Neuronal stem cell (in vitro differentiated cells): Measurements from ENCODE around the gene PLEKHA7.

Experiments
- DNase-seq: peaks from one replicate; pipeline ENCODE4 v3.0.0-alpha.2; 2013; ENCODE audit warnings: low spot score
- H2AFZ ChIP-seq: one replicate; pipeline ENCODE4 v1.6.1; 2013; ENCODE audit warnings: mild to moderate bottlenecking, low read length, inconsistent platforms
- H2AK5ac ChIP-seq: 2 replicates; pipeline ENCODE4 v1.6.1; 2013; ENCODE audit warnings: low read depth, mild to moderate bottlenecking, inconsistent platforms, low read length, moderate library complexity, mixed read lengths
- H2BK120ac ChIP-seq: 2 replicates; pipeline ENCODE4 v1.6.1; 2013; ENCODE audit warnings: low read depth, mild to moderate bottlenecking, inconsistent platforms, low read length, moderate library complexity, mixed read lengths
- H2BK12ac ChIP-seq: one replicate; pipeline ENCODE4 v1.6.1; 2013; ENCODE audit warnings: low read length, inconsistent platforms
- H2BK15ac ChIP-seq: 2 replicates; pipeline ENCODE4 v1.6.1; 2013; ENCODE audit warnings: mild to moderate bottlenecking, low read length, inconsistent platforms, mixed read lengths
- H2BK5ac ChIP-seq: one replicate; pipeline ENCODE4 v1.6.1; 2013; ENCODE audit warnings: inconsistent platforms, mild to moderate bottlenecking, low read length, moderate library complexity
- H3K14ac ChIP-seq: one replicate; pipeline ENCODE4 v1.6.1; 2013; ENCODE audit warnings: low read length, inconsistent platforms
- H3K18ac ChIP-seq: 2 replicates; pipeline ENCODE4 v1.6.1; 2013; ENCODE audit warnings: low read length, inconsistent platforms
- H3K23ac ChIP-seq: 2 replicates; pipeline ENCODE4 v1.6.1; 2013; ENCODE audit warnings: low read depth, mild to moderate bottlenecking, mixed read lengths, low read length, inconsistent platforms; ENCODE audit not compliant: poor library complexity
- H3K27ac ChIP-seq: replicated peaks from 3 replicates; pipeline ENCODE4 v1.5.1; 2013; ENCODE audit warnings: low read length, inconsistent platforms
- H3K27me3 ChIP-seq, 3 experiments: 2 replicates each; pipeline ENCODE4 v1.6.1; 2013; ENCODE audit warnings: low read length in 3 of 3, mild to moderate bottlenecking in 2 of 3, inconsistent platforms in 1 of 3, low read depth in 1 of 3, mixed read lengths in 1 of 3, moderate library complexity in 1 of 3; ENCODE audit not compliant: control insufficient read depth in 3 of 3, insufficient read depth in 3 of 3
- H3K36me3 ChIP-seq, 2 donors: replicated peaks in 1 of 2; 2 replicates each; pipeline ENCODE4 v1.6.1; 2013; ENCODE audit warnings: low read length in 2 of 2; ENCODE audit not compliant: control insufficient read depth in 2 of 2, insufficient read depth in 2 of 2
- H3K4ac ChIP-seq: 2 replicates; pipeline ENCODE4 v1.6.1; 2013; ENCODE audit warnings: inconsistent platforms, mild to moderate bottlenecking, low read length, moderate library complexity
- H3K4me1 ChIP-seq, 2 donors: 1 replicate in 1 of 2; 2 replicates in 1 of 2; pipeline ENCODE4 v1.6.1; 2013; ENCODE audit warnings: low read length in 2 of 2, low read depth in 1 of 2; ENCODE audit not compliant: control insufficient read depth in 2 of 2, insufficient read depth in 1 of 2
- H3K4me2 ChIP-seq: one replicate; pipeline ENCODE4 v1.6.1; 2013; ENCODE audit warnings: mild to moderate bottlenecking, low read length, inconsistent platforms; ENCODE audit not compliant: insufficient read depth, poor library complexity, severe bottlenecking
- H3K4me3 ChIP-seq, 2 donors: 2 replicates each; pipeline ENCODE4 v1.5.1; 2013; ENCODE audit warnings: low read length in 2 of 2, mild to moderate bottlenecking in 2 of 2, inconsistent platforms in 1 of 2, moderate library complexity in 1 of 2
- H3K79me1 ChIP-seq: one replicate; pipeline ENCODE4 v1.6.1; 2013; ENCODE audit warnings: low read depth, mild to moderate bottlenecking, inconsistent platforms, low read length, moderate library complexity
- H3K9ac ChIP-seq: one replicate; pipeline ENCODE4 v1.6.1; 2013; ENCODE audit warnings: mild to moderate bottlenecking, low read depth, low read length, inconsistent platforms; ENCODE audit not compliant: poor library complexity
- H3K9me3 ChIP-seq, 2 donors: replicated peaks in 1 of 2; 2 replicates each; pipeline versions ENCODE3 to v1.6.1; 2013; ENCODE audit warnings: low read length in 2 of 2, mild to moderate bottlenecking in 2 of 2, inconsistent platforms in 1 of 2, low read depth in 1 of 2, mixed read lengths in 1 of 2, moderate library complexity in 1 of 2; ENCODE audit not compliant: control insufficient read depth in 2 of 2, insufficient read depth in 1 of 2
- H4K8ac ChIP-seq: one replicate; pipeline ENCODE4 v1.6.1; 2013; ENCODE audit warnings: low read depth, mild to moderate bottlenecking, inconsistent platforms, low read length, moderate library complexity
- H4K91ac ChIP-seq: one replicate; pipeline ENCODE4 v1.6.1; 2013; ENCODE audit warnings: low read length, low read depth, mild to moderate bottlenecking, inconsistent platforms; ENCODE audit not compliant: poor library complexity
- WGBS, 2 donors: extraction: QIAGEN DNeasy Blood & Tissue Kit; methylation state at CpG; one replicate each; pipeline ENCODE4 v1.1.7; 2013; ENCODE audit warnings: missing lambda C conversion rate in 2 of 2, mixed read lengths in 1 of 2; ENCODE audit not compliant: insufficient read length in 2 of 2, insufficient replicate concordance in 1 of 2; ENCODE audit errors: extremely low coverage in 2 of 2; 5-methylcytosine and 5-hydroxymethylcytosine counted together

The PLEKHA7 gene

GRCh38 chr11:16795146-16795545, 219.1 kb downstream of the PLEKHA7 start:
- Histone ChIP-seq H2AK5ac (no peak overlapping the region), H3K9ac (no peak overlapping the region), H3K4me1 (peaks cover 9 to 16% of the 10 kb centered on the region in 2 donors), H2BK5ac (no peak overlapping the region), H3K23ac (no peak overlapping the region), H3K27ac (no peak overlapping the region), H3K4me3 (no peak overlapping the region), H3K4me2 (no peak overlapping the region), H3K18ac (no peak overlapping the region), H2BK15ac (no peak overlapping the region), H3K4ac (no peak overlapping the region), H2AFZ (no peak overlapping the region), H3K9me3 (no peaks in the 10 kb centered on the region), H4K8ac (no peak overlapping the region), H3K79me1 (no peaks in the 10 kb centered on the region), H2BK120ac (no peak overlapping the region), H3K14ac (no peak overlapping the region), H4K91ac (no peak overlapping the region), H3K27me3 (no peaks in the 10 kb centered on the region), H2BK12ac (no peak overlapping the region), H3K36me3 (peaks cover 5 to 29% of the 10 kb centered on the region in 2 donors)
- no CpG with 5 or more reads among the region's 8 CpGs for WGBS, 2 donors
- DNase-seq, result no peak

DNA sequence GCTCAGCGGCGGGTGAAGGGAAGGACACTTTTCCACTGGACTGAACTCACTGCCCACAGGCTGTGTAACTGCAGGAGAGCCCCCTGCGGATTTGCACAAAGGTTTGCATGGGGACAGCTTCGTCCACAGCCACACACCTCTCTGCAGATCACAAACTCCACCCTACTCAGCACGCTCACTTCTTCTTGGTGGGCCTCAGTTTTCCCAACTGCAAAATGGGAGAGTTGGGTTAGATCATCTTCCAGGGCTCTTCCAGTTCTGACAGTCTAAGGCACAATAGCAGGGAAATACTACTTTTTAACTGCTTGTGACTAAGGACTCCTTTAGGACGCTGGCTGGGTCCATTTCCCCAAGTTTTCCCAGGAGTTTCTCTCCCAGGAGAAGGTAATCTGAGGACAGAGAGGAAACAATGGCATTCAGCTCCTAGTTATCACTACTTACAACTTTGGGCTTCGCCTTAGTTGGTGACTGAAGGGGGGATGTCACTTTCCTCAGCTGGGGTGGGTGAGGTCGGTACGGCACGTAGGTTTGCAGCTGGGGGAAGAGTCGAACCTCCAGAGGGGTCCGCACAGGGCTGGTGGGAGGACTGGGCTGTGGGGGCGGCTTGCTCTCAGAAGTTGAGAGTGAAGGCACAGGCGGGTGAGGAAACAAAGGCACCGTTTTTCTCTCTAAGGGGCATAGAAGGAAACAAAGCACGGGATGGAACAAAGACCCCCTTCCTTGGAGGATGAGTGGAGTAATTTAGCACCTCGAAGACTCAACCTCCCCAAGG, 220.0 kb downstream of the PLEKHA7 start:
- Histone ChIP-seq H4K91ac (no peak overlapping the region), H3K36me3 (peaks cover 5 to 38% of the 10 kb centered on the region in 2 donors), H4K8ac (no peak overlapping the region), H3K9me3 (no peaks in the 10 kb centered on the region), H3K27me3 (no peaks in the 10 kb centered on the region), H2AFZ (no peak overlapping the region), H3K23ac (no peak overlapping the region), H3K9ac (no peak overlapping the region), H2AK5ac (no peak overlapping the region), H3K27ac (no peak overlapping the region), H3K14ac (no peak overlapping the region), H3K18ac (peak overlapping the region; percentile 23), H2BK15ac (no peak overlapping the region), H3K4me1 (peaks cover 9 to 16% of the 10 kb centered on the region in 2 donors), H3K4me2 (no peak overlapping the region), H2BK12ac (no peak overlapping the region), H3K79me1 (no peaks in the 10 kb centered on the region), H3K4ac (no peak overlapping the region), H2BK5ac (no peak overlapping the region), H3K4me3 (no peak overlapping the region), H2BK120ac (no peak overlapping the region)
- DNase-seq, result no peak
- WGBS, 2 donors, result no CpG with 5 or more reads among the region's 17 CpGs

DNA sequence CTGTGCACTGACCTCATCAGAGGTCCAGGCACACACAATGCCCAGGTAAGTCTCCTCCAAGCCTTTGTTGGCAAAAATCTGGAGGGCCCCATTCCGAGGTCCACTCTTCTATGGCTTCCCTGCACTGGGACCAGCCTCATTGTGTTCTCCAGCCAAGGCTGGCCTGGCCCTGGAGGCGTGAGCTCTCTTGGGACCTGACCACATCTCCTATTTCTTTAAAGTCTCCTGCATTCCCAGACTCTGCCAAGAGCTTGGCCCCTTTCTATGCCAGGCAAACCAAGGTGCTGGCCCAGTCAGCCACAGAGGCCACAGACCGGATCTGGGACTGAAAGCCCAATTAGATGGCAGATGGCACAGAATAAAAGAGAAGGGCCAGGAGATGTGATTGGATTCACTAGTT, 220.7 kb downstream of the PLEKHA7 start:
- Histone ChIP-seq H3K27me3 (no peaks in the 10 kb centered on the region), H2AK5ac (peak overlapping the region; percentile 42), H3K27ac (no peak overlapping the region), H3K4me2 (no peak overlapping the region), H3K14ac (no peak overlapping the region), H3K79me1 (no peaks in the 10 kb centered on the region), H3K9ac (no peak overlapping the region), H3K9me3 (no peaks in the 10 kb centered on the region), H4K8ac (no peak overlapping the region), H3K4me3 (no peak overlapping the region), H2BK15ac (peak overlapping the region; percentile 50), H3K18ac (peak overlapping the region; percentile 62), H3K4ac (no peak overlapping the region), H3K36me3 (peaks cover 8 to 44% of the 10 kb centered on the region in 2 donors), H2BK12ac (no peak overlapping the region), H2AFZ (no peak overlapping the region), H2BK5ac (no peak overlapping the region), H3K4me1 (peaks cover 9 to 16% of the 10 kb centered on the region in 2 donors), H3K23ac (no peak overlapping the region), H4K91ac (peak overlapping the region; percentile 23), H2BK120ac (no peak overlapping the region)
- no peak for DNase-seq
- no CpG with 5 or more reads among the region's 3 CpGs for WGBS, 2 donors

DNA sequence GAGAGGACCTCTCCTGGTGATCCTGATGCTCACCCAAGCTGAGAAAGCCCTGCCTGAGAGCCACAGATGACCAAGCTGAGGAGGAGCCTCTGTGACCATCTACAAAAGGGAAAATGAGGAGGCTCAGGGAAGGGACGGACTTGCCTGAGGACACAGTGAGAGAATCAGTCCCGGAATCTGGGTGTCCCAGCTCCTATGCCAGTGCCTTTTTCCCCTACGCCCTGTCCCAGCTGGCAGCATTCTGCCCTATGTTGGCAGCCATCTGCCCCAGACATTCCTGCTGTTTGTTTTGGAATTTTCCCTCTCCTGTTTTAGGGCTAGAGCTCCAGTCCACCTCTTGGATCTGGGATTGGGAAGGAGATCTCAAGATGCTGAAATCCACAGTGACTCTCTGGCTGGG, 221.2 kb downstream of the PLEKHA7 start:
- no peak overlapping the region for H2BK120ac ChIP-seq

More for the DNA sequence above, 221.2 kb downstream of the PLEKHA7 start:
- Histone ChIP-seq H3K27me3 (no peaks in the 10 kb centered on the region), H3K4me2 (no peak overlapping the region), H3K4ac (no peak overlapping the region), H2AK5ac (peak overlapping the region; percentile 42), H3K9me3 (no peaks in the 10 kb centered on the region), H3K36me3 (peaks cover 8 to 47% of the 10 kb centered on the region in 2 donors), H3K18ac (peak overlapping the region; percentile 49), H3K4me1 (peaks cover 9 to 16% of the 10 kb centered on the region in 2 donors), H3K27ac (no peak overlapping the region), H2BK15ac (no peak overlapping the region), H3K14ac (no peak overlapping the region), H2BK5ac (no peak overlapping the region), H2AFZ (no peak overlapping the region), H4K91ac (peak overlapping the region; percentile 23), H3K23ac (no peak overlapping the region), H2BK12ac (no peak overlapping the region), H3K4me3 (no peak overlapping the region), H3K79me1 (no peaks in the 10 kb centered on the region), H4K8ac (no peak overlapping the region), H3K9ac (peak overlapping the region; percentile 8)
- DNase-seq, result no peak
- no CpG with 5 or more reads among the region's 3 CpGs for WGBS, 2 donors
